ENCODE measurements around the gene PLP2.

DNA sequence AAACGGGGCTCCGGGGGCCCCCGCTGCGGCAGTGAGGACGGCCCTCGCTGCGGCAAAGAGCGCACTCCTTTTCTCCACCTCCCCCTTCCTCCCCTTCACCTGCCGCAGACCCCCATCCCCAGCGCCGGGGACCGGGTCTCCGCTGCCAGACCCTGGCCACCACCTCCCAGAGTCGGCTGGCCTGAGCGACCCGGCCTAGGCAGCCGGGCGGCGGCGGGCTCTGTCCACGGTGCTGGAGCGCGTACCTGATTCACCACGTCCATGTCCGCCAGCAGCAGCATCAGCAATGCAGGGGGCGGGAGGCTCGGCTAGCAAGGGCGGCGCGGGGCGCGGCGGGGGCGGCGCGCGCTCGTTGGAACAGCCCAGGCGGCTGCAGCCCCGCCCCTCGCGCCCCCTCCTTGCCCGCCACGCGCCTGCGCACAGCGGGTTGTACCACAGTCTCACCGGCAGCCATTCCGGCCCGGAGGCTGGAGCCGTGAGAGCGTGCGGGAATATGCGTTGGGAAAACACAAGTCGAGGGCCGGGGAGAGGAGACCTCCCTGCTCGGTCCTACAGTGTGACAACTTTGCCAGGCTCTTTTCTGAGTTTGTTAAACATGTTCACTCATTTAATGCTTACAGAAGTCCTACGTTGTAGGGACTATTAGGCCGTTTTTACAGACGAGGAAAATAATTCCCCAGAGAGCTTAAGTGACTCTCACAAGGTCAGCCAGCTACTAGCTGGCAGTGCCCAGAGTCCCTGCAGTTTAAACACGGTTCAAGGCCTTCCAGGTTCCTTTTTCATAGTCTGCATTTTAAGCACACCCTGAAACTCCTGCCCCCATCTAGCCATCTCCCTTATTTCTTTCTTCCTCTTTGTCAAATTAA, 28.4 kb downstream of the PLP2 start, which contains the start of gene SYP:
- TF ChIP-seq, protein P1, sequence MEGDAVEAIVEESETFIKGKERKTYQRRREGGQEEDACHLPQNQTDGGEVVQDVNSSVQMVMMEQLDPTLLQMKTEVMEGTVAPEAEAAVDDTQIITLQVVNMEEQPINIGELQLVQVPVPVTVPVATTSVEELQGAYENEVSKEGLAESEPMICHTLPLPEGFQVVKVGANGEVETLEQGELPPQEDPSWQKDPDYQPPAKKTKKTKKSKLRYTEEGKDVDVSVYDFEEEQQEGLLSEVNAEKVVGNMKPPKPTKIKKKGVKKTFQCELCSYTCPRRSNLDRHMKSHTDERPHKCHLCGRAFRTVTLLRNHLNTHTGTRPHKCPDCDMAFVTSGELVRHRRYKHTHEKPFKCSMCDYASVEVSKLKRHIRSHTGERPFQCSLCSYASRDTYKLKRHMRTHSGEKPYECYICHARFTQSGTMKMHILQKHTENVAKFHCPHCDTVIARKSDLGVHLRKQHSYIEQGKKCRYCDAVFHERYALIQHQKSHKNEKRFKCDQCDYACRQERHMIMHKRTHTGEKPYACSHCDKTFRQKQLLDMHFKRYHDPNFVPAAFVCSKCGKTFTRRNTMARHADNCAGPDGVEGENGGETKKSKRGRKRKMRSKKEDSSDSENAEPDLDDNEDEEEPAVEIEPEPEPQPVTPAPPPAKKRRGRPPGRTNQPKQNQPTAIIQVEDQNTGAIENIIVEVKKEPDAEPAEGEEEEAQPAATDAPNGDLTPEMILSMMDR (IDR thresholded peaks at IDR 0.05; ENCODE audit: low read length) = no peak
- no peak for TF ChIP-seq EZH2 (optimal IDR thresholded peaks at IDR 0.05; ENCODE audit: low read depth, low read length)
